ENCODE data around the gene LIN54.

GRCh38 chr4:82965763-82966162, 44.9 kb downstream of the LIN54 start:
- no peak for TF ChIP-seq ZNF512 (CRISPR knock-in tag; IDR thresholded peaks at IDR 0.05; ENCODE audit: borderline replicate concordance)
- no peak for TF ChIP-seq CTCF (IDR thresholded peaks at IDR 0.05)
- no peak for TF ChIP-seq CBFB (CRISPR knock-in tag; IDR thresholded peaks at IDR 0.05; ENCODE audit: low read depth)
- no peak for TF ChIP-seq ESRRA (CRISPR knock-in tag; IDR thresholded peaks at IDR 0.05; ENCODE audit: borderline replicate concordance)
- TF ChIP-seq ZSCAN18 (CRISPR knock-in tag; IDR thresholded peaks at IDR 0.05) = no peak
- TF ChIP-seq SMAD4 (CRISPR knock-in tag; IDR thresholded peaks at IDR 0.05) = no peak
- no peak for TF ChIP-seq ATF2 (CRISPR knock-in tag; IDR thresholded peaks at IDR 0.05; ENCODE audit: borderline replicate concordance, low read depth)
- no peak for TF ChIP-seq USF2 (CRISPR knock-in tag; IDR thresholded peaks at IDR 0.05)
- TF ChIP-seq MXD4 (CRISPR knock-in tag; IDR thresholded peaks at IDR 0.05; ENCODE audit: borderline replicate concordance) = no peak
- TF ChIP-seq ETV6 (CRISPR knock-in tag; IDR thresholded peaks at IDR 0.05) = no peak
- TF ChIP-seq FOXP4 (CRISPR knock-in tag; IDR thresholded peaks at IDR 0.05) = no peak
- TF ChIP-seq ERG (CRISPR knock-in tag; IDR thresholded peaks at IDR 0.05) = no peak
